ENCODE measurements around the gene AP4B1.
"Not testable (repeated sequence)": the region's sequence is repeated elsewhere in the genome, so short reads cannot be mapped to it uniquely, and the experiment has no call there.

The AP4B1 gene

GRCh38 chr1:113904674-113905434 is at the start of gene AP4B1, which contains the start of gene DCLRE1B:
AP4B1 (minus strand) TSS chr1:113904799; CDS start chr1:113904717, 82 bp downstream.
DCLRE1B (plus strand) TSS chr1:113905326; CDS start chr1:113905587, 261 bp downstream.
- peak; percentile 100 for DNase-seq

- DNase-seq, result no peak
Observed at GRCh38 chr1:113951719-113952118, 47.1 kb upstream of the AP4B1 start.

DNA sequence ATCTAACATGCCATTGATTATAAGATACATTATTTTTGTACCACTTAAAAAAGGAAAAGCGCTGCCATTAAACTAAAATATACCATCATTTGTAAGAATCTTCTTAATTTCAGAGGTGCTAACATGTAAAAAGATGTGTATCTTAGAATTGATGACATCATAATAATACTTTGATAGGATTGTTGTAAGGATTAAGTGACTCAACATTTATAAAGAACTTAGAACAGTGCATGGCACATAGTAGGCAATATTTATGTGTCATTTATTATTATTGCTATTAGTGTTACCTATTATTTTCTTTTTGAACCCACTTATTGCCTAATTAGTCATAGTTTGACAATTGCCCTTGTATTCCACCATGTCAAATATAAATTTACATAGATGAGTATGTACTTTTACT is 46.3 kb upstream of the AP4B1 start:
- DNase-seq, result no peak

DNA sequence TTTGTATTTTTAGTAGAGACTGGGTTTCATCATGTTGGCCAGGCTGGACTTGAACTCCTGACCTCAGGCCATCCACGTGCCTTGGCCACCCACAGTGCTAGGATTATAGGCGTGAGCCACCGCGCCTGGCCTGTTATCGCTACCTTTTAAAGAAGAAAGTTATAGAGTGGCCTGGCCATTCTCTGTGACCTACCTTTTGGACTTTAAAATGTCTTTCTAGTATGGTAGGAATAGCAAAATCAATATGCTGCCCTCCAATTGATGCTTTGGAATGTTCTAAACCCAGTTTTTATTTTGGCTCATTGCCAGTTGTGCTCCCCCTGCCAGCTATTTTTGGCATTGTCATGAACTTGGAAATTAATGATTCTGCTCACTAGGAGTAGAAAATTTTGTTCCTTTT is 44.4 kb upstream of the AP4B1 start:
- no peak for DNase-seq

DNA sequence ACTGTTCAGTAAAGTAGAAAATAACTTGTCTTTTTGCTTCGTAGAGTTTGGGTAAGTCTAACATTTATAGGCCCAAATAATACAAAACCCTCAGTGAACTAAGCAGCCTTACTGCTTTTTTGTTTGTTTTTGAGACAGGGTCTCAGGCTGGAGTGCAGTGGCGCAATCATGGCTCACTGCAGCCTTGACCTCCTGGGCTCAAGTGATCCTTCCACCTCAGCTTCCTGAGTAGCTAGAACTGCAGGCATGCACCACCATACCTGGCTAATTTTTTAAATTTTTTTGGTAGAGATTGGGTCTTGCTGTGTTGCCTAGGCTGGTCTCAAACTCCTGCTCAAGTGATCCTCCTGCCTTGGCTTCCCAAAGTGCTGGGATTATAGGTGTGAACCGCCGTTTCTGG is 43.6 kb upstream of the AP4B1 start:
- DNase-seq, result not testable (repeated sequence)

- DNase-seq, result no peak
Observed at GRCh38 chr1:113947388-113948107, 42.9 kb upstream of the AP4B1 start.

DNA sequence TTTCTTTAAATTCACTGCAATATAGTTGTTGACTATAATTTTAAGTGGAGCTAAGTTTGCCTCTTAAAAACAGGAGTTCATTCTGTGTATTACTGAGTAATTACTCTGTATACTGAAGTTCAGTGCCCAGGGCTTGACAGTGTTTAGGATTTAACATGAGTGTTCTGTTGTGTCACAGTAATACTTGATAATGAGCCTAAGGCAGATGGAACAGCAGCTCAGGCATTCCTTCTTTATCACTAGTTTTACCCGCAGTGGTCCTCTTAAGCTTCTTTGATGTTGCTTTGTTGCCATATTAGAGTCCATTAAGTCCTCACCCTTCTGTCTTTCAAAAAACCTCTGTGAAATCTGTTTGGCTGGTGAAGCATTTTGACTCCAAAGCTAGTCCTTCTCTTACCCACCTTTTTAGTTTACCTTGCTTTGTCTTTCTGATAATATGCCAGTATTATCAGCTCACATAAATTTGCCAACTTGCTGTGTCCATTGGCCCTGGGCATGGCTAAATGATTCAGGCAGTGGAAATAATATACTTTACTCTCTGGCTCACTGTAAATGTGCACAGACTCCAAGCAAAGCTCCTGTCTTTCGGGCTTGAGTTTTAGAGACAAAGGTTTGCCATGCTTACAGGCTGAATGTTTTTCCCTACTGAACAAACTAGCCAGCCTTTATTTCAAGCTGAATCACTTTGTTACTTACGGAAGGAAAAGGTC is 42.2 kb upstream of the AP4B1 start:
- no peak for DNase-seq

- no peak for DNase-seq
Observed at GRCh38 chr1:113946112-113946511, 41.5 kb upstream of the AP4B1 start.

DNA sequence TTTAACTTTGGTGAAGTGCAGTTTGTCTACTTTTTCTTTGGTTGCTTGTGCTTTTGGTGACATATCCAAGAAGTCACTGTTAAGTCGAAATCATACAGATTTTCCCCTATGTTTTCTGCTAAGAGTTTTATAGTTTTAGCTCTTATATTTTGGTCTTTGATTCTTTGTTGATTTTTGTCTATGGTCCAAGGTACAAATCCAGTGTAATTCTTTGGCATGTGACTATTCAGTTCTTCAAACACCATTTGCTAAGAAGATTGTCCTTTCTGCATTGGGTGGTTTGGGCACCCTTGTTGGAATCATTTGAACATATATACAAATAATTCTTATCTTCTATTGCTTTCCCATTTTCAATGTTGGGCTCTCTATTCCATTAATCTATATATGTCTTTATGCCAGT is 40.7 kb upstream of the AP4B1 start:
- no peak for DNase-seq

- no peak for DNase-seq
Observed at GRCh38 chr1:113943028-113943811, 38.6 kb upstream of the AP4B1 start.

DNA sequence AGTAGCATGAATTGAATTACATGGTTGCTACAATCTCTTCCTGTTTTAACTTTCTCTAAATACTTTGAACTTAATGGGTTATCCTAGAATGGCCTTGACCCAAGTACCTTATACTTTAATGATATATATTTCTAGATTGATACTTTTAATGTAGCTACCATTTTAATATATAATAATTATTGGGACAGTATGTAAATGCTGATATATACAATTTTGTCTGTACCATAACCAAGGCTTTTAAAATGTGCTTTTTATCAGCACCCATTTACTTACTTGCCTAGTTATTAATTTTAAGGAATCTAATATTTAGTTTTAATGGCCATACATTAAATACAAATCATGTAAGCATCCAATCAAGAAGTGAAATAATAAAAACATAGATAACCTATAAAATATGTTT is 37.9 kb upstream of the AP4B1 start:
- DNase-seq, result no peak

DNA sequence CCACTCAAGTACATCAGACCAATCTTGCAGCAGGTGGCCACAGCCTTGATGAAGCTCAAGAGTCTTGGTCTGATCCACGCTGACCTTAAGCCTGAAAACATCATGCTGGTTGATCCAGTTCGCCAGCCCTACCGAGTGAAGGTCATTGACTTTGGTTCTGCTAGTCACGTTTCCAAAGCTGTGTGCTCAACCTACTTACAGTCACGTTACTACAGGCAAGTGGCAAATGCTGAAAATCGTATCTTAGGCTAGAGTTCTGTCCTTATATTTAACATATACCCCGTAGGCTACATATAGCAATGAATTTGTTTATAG is 36.6 kb upstream of the AP4B1 start:
- DNase-seq, result no peak

- no peak for DNase-seq
Observed at GRCh38 chr1:113940365-113941244, 36.0 kb upstream of the AP4B1 start.

DNA sequence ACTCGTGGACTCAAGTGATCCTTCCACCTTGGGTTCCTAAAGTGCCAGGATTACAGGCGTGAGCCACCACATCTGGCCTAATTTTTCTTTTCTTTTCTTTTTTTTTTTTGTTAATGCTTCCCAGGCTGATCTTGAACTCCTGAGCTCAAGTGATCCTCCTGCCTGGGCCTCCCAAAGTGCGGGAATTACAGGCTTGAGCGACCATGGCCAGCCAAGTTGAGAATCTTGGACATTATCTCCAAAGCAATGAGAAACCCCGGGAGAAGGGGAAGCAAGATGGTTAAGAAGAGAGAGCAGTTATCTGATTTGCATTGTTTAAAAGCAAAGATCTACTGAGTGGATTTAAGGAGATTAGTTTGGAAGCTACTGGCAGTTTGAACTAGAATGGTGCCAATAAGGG is 33.6 kb upstream of the AP4B1 start:
- DNase-seq, result no peak

DNA sequence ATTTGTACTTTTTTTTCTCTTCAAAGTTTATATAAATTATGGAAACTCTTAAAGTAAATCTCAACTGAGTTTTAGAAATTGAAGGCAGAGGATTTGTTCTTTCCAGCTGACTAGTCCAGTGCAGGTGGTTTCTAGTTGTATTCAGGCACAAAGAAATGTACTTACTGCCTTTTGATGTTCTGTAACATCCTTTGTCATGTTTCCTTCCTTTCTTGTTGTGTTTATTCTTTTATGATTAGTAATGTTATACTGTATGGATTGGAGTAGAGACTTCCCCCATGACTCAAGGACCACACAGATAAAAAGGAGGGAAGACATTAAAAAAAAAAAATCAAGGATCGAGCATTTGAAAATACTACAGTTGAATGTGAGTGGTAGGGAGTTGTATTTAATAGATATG is 32.5 kb upstream of the AP4B1 start:
- no peak for DNase-seq

DNA sequence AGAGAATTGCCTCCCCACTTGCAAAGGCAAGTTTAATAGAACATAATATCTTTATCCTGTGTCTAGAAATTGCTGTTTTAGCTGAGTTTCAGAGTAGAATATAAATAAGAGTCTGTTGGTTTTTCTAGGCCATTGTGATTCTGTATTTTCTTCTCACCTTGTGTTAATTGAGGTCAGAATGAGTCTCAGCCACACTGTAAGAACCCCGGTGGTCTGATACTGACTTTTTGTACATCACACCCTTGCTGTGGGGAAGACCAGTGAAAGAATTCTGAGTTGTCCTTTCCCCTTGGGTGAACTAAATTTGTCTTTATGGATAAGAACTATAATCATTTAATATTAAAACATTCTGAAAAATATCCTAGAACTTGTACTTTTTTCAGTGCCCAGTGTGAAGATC is 31.4 kb upstream of the AP4B1 start:
- DNase-seq, result no peak

- no peak for DNase-seq
Observed at GRCh38 chr1:113935176-113935575, 30.6 kb upstream of the AP4B1 start.

GRCh38 chr1:113934511-113935055 is 30.0 kb upstream of the AP4B1 start:
- no peak for DNase-seq

- no peak for DNase-seq
Observed at GRCh38 chr1:113934006-113934405, 29.4 kb upstream of the AP4B1 start.

DNA sequence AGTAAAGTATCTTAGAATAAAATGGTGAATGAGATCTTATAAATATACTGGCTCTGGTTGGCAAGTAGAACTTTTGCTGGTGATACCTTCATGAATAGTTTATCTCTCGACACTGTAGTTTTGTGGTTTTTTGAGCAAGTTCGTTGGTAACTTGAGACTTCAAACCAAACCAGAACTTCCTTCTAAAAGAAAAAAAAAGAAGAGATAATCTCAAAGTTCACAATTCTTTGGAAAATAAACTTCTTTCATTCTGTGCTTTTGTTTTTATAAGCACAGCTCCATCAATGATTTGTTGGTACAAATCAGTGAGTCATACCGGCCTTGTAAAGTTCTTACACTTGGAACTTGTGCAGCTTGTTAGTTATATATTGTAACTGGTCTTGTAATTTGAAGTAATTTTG is 26.9 kb upstream of the AP4B1 start:
- DNase-seq, result no peak

DNA sequence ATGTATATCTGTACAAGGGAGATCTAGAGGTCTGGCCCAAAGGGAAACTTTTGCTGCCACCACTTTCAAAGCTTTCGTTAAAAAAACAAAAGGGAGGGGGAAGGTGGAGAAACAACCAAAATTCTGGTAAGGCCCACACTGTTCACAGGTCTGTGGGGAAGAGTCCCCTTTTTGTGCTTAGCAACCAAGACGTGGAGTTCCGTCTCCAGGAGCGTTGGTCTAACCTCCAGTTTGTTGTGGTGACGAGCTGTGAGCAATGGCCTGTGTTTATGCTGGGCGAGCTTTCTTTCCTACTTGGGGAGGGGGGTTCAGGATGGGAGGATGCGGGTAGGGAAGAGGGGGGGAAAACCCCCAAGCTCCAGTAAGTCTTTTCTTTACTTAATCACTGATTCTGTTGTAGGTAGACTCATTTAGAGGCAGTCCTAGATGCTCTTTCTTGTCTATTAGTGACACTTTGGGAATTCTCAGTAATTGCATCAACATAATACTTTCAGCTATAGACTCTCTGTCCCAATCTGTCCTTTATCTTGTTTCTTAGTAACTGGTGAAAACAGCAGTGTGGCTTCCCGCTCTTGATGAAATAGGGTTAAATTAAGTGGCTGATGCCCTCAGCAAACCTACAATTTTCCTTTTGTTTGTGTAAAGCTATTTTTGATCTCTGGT is 26.0 kb upstream of the AP4B1 start:
- no peak for DNase-seq

Data from COR-L47 (cell line).